Astrocyte (in vitro differentiated cells and primary cell): ENCODE data around the gene THTPA.

ENCODE experiments used
- EZH2 ChIP-seq: IDR thresholded peaks from 2 replicates; pipeline ENCODE4 v1.6.1; 2012; ENCODE audit warnings: mild to moderate bottlenecking, low read length, inconsistent platforms; ENCODE audit not compliant: insufficient read depth
- TF ChIP-seq, protein P1 (sequence below): IDR thresholded peaks from 2 replicates; pipeline ENCODE4 v1.5.1; 2011; ENCODE audit warnings: low read depth, mild to moderate bottlenecking, inconsistent platforms, low read length, moderate library complexity; ENCODE audit not compliant: insufficient read depth

DNA sequence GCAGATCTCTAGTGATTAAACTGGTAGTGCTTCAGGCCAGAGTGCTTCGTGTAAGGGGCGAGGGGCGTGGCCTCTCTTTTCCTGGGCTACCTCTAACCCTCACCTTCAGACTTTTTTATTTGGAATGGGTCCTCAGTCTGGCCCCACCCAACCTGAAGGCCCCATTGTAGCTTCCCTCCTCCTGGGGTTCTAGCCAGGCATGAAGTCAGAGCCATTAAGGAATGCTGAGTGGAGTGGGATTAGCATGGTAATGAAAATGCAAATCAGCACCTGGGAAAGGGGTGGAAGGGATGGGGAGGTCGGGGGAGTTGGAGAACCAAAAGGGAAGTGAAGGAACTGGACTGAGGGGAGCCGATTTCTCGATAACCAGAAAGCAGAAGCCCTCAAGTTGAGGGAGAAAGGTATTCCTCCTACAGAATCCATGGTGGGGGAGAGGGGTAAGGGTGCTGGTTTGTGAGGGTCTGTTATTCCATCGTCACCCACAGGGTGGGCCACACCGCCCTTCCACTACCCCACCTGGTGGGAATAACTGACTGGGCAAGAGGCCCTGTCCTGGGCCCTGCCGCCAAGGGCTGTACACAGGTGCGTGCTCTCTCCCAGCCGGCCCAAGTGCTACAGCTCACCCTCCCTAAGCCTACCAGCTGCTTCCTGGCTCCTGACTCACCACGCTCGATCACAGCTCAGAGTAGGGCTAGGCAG lies 18.6 kb upstream of the THTPA start:
- TF ChIP-seq, protein P1, sequence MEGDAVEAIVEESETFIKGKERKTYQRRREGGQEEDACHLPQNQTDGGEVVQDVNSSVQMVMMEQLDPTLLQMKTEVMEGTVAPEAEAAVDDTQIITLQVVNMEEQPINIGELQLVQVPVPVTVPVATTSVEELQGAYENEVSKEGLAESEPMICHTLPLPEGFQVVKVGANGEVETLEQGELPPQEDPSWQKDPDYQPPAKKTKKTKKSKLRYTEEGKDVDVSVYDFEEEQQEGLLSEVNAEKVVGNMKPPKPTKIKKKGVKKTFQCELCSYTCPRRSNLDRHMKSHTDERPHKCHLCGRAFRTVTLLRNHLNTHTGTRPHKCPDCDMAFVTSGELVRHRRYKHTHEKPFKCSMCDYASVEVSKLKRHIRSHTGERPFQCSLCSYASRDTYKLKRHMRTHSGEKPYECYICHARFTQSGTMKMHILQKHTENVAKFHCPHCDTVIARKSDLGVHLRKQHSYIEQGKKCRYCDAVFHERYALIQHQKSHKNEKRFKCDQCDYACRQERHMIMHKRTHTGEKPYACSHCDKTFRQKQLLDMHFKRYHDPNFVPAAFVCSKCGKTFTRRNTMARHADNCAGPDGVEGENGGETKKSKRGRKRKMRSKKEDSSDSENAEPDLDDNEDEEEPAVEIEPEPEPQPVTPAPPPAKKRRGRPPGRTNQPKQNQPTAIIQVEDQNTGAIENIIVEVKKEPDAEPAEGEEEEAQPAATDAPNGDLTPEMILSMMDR: no peak
- TF ChIP-seq EZH2: no peak
